Measurements from ENCODE around the gene SORL1.
A peak's percentile ranks its signal among the peaks of the same experiment; 100 is the strongest.

SORL1 gene

DNA sequence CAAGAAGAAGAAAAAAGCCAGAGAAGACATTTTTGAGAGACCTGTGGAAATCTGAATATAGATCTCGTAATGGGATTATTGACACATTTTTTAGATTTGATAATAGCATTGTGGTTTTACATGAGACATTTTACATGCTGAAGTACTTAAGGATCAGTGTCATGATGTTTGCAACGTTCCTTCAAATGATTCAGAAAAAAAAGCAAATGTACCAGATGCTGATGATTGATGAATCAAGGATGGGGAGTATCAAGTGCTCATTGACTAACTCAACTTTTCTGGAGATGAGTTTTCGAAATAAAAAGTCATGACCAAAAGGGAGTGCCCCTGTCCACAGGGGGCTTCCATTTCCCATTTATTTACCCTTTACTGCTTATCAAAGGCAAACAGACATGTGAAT lies 207.7 kb downstream of the SORL1 start:
- H3K27ac ChIP-seq (ENCODE audit: low read depth, low read length) = no peak overlapping the region
- H3K4me3 ChIP-seq (ENCODE audit: low read depth, low read length) = no peak overlapping the region
- H2AFZ ChIP-seq (ENCODE audit: low read length, unreplicated experiment) = no peak overlapping the region
- H3K36me3 ChIP-seq (ENCODE audit: insufficient read depth, low read length) = no peaks in the 10 kb centered on the region
- H3K79me2 ChIP-seq (ENCODE audit: control insufficient read depth, insufficient read depth, low read length, unreplicated experiment) = no peaks in the 10 kb centered on the region
- peaks cover 40% of the 10 kb centered on the region for H3K4me1 ChIP-seq (ENCODE audit: control insufficient read depth, insufficient read depth, low read length, unreplicated experiment)
- H3K27me3 ChIP-seq (ENCODE audit: insufficient read depth, low read length) = no peaks in the 10 kb centered on the region

DNA sequence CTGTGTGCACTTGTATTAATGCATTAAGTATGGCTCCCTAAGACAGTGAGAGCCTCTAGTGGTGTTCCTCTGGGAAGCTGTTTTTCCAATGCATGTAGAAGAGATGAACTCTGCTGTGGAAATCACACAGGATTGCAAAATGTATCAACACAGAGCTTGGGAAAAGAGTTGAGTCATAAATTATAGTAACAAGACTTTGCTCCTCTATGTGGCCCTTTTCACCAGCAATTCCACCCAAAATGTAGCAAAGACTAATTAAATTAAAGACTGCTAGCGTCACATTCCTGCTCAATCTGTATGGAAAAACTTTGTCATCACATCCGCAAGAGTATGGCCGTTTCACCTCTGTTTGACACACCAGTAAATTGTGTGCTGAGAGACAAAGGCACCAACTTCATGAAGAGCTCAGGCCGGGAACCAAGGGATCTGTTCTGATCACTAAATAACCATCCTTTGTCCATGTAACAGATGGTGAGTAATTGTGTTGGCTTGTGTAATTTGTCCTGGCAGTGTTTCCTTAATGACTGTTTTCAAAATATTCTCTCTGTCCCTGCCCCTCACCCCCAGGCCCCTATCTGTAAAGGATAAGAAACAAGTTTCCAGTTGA lies 209.9 kb downstream of the SORL1 start:
- peaks cover 28% of the 10 kb centered on the region for H3K4me1 ChIP-seq (ENCODE audit: control insufficient read depth, insufficient read depth, low read length, unreplicated experiment)
- no peaks in the 10 kb centered on the region for H3K27me3 ChIP-seq (ENCODE audit: insufficient read depth, low read length)
- peak overlapping the region; percentile 33 for H3K4me3 ChIP-seq (ENCODE audit: low read depth, low read length)
- H2AFZ ChIP-seq (ENCODE audit: low read length, unreplicated experiment) = peak overlapping the region; percentile 88
- no peaks in the 10 kb centered on the region for H3K36me3 ChIP-seq (ENCODE audit: insufficient read depth, low read length)
- H3K27ac ChIP-seq (ENCODE audit: low read depth, low read length) = peak overlapping the region; percentile 96
- no peaks in the 10 kb centered on the region for H3K79me2 ChIP-seq (ENCODE audit: control insufficient read depth, insufficient read depth, low read length, unreplicated experiment)

DNA sequence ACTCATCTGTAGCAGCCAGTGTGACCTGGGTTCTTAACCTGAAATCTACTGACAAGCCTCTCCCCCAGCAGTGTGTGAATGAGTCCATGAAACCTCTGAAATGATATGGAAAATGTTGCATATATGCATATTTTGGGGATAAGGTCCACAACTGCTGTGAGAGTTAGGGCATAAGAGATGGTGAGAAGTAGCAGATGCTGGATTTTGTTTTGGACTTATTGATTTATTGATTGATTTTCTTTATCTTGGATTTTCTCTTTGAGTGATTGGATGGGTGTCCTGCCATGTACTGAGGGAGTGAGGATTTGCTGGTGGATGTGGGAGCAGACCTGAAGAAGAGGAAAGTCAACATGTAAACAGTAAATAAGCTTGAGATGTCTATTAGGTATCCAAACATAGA lies 212.0 kb downstream of the SORL1 start:
- no peaks in the 10 kb centered on the region for H3K27me3 ChIP-seq (ENCODE audit: insufficient read depth, low read length)
- no peaks in the 10 kb centered on the region for H3K79me2 ChIP-seq (ENCODE audit: control insufficient read depth, insufficient read depth, low read length, unreplicated experiment)
- H3K27ac ChIP-seq (ENCODE audit: low read depth, low read length) = no peak overlapping the region
- no peak overlapping the region for H3K4me3 ChIP-seq (ENCODE audit: low read depth, low read length)
- H3K4me1 ChIP-seq (ENCODE audit: control insufficient read depth, insufficient read depth, low read length, unreplicated experiment) = peaks cover 25% of the 10 kb centered on the region
- H2AFZ ChIP-seq (ENCODE audit: low read length, unreplicated experiment) = no peak overlapping the region
- H3K36me3 ChIP-seq (ENCODE audit: insufficient read depth, low read length) = no peaks in the 10 kb centered on the region

DNA sequence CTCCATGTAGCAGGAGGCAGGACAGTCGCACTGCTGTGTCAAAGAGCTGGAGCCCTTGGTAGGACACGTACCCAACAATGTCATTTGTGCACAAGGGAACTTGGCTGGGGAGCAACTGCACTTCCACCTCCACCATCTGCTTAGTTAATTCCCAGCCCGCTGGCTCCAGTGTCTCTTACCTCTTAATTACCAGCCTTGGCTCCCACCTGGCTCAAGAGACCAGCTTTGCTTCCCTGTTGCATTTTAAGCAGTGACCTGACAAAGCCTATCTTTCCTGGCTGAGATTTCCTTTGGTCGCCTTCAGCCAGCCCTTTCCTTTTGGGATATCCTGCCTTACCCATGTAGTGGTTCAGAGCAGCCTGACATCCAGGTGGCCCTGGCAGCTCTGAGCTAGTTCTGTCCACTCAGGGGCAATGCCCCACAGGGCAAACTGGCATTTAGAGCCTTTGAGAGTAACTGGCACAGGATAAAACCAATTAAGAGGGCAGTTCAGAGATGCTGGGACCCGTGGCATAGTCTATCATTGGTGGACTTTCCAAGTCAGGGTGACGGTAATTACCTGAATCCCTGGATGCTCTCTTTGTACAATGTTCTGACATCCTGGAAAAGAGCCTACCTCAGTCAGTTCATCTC lies 213.2 kb downstream of the SORL1 start:
- no peaks in the 10 kb centered on the region for H3K79me2 ChIP-seq (ENCODE audit: control insufficient read depth, insufficient read depth, low read length, unreplicated experiment)

DNA sequence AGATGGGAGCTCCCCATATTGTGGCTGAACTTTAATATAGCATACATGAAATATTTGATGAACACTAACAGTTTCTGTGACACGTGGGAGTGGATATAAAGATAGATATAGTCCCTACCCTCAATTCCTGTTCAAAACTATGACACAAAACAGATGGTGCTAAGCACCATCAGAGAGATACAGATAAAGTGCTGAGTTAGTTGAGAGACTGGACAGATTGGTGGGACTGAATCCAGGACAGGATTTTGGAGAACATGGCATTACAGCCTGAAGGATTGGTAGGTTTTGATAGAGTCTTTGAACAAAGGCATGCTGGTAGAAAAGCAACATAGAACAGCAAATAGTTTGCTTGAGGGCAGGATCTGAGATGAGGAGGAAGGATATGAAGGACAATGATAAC lies 215.7 kb downstream of the SORL1 start:
- Histone ChIP-seq H3K27me3 (ENCODE audit: insufficient read depth, low read length) (no peaks in the 10 kb centered on the region), H3K4me1 (ENCODE audit: control insufficient read depth, insufficient read depth, low read length, unreplicated experiment) (peaks cover under 1% of the 10 kb centered on the region), H3K36me3 (ENCODE audit: insufficient read depth, low read length) (no peaks in the 10 kb centered on the region), H3K27ac (ENCODE audit: low read depth, low read length) (no peak overlapping the region), H3K4me3 (ENCODE audit: low read depth, low read length) (no peak overlapping the region), H3K79me2 (ENCODE audit: control insufficient read depth, insufficient read depth, low read length, unreplicated experiment) (no peaks in the 10 kb centered on the region), H2AFZ (ENCODE audit: low read length, unreplicated experiment) (no peak overlapping the region)

More for the DNA sequence above, 213.2 kb downstream of the SORL1 start:
- Histone ChIP-seq H3K36me3 (ENCODE audit: insufficient read depth, low read length) (no peaks in the 10 kb centered on the region), H3K27me3 (ENCODE audit: insufficient read depth, low read length) (no peaks in the 10 kb centered on the region), H3K4me3 (ENCODE audit: low read depth, low read length) (no peak overlapping the region), H3K27ac (ENCODE audit: low read depth, low read length) (no peak overlapping the region), H2AFZ (ENCODE audit: low read length, unreplicated experiment) (no peak overlapping the region), H3K4me1 (ENCODE audit: control insufficient read depth, insufficient read depth, low read length, unreplicated experiment) (peaks cover 24% of the 10 kb centered on the region)

DNA sequence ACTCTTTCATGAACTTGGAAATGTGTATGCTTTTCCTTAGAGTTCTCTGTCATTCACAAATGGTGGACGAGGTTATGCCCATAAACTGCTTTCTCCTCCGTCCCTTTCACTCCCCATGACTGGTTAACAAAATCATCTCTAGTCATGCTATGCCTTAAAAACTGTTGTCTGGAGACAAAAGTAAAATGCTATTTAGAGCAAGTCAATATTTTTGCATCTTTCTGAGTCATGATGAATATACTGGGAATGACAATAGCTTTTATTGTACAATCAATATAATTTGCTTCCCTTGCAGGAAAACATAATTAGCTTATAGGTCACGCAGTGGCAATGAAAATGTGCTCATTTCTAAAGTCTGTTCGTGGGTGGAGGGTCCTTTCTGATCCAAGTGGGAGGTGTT lies 217.3 kb downstream of the SORL1 start:
- Histone ChIP-seq H2AFZ (ENCODE audit: low read length, unreplicated experiment) (no peak overlapping the region), H3K27me3 (ENCODE audit: insufficient read depth, low read length) (no peaks in the 10 kb centered on the region), H3K36me3 (ENCODE audit: insufficient read depth, low read length) (no peaks in the 10 kb centered on the region), H3K4me1 (ENCODE audit: control insufficient read depth, insufficient read depth, low read length, unreplicated experiment) (no peaks in the 10 kb centered on the region), H3K27ac (ENCODE audit: low read depth, low read length) (no peak overlapping the region), H3K79me2 (ENCODE audit: control insufficient read depth, insufficient read depth, low read length, unreplicated experiment) (no peaks in the 10 kb centered on the region), H3K4me3 (ENCODE audit: low read depth, low read length) (no peak overlapping the region)

DNA sequence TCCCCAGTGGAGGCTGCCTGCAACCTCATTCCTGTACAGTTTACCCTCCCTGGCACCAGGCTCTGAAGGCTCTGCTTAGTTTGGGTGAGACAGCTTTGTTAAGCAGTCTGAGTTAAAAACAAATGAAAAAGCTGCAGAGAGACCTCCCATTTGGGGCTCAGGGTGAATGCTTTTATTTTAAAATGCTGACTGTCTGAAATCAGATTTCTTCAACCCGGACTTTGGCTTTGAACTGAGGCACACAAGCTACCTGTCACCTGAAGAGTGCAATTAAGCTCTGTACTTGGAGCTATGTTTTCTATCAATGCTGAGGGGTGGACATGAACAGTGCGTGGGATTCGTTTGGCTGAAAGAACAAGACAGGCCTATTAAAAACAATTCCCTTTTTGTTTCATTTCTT lies 218.2 kb downstream of the SORL1 start:
- Histone ChIP-seq H3K36me3 (ENCODE audit: insufficient read depth, low read length) (no peaks in the 10 kb centered on the region), H3K4me1 (ENCODE audit: control insufficient read depth, insufficient read depth, low read length, unreplicated experiment) (no peaks in the 10 kb centered on the region), H3K27ac (ENCODE audit: low read depth, low read length) (no peak overlapping the region), H3K79me2 (ENCODE audit: control insufficient read depth, insufficient read depth, low read length, unreplicated experiment) (no peaks in the 10 kb centered on the region), H3K27me3 (ENCODE audit: insufficient read depth, low read length) (no peaks in the 10 kb centered on the region), H3K4me3 (ENCODE audit: low read depth, low read length) (no peak overlapping the region), H2AFZ (ENCODE audit: low read length, unreplicated experiment) (no peak overlapping the region)

DNA sequence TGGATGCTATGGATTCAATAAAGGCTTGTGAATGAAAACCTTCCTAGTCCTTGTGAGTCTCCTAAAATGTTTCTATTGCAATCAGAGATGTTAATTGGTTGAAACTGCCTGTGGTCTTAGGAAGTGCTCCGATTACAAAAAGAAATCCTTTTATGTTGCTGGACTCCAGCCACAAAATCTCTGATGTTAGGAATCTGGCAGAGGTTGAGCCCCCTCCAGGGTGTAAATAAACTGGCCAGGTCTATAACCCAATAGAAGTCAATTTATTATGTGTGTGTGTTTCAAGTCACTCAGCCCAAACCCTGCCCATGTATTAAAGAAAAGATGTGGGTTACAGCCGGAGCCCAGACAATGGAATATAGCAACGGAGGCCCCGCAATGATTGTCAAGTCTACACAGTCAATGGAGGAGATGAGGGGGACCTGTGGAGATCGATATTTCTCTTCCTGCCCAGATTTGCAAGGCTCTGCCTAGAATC lies 218.7 kb downstream of the SORL1 start:
- no peak overlapping the region for H3K4me3 ChIP-seq (ENCODE audit: low read depth, low read length)
- no peak overlapping the region for H3K27ac ChIP-seq (ENCODE audit: low read depth, low read length)
- H2AFZ ChIP-seq (ENCODE audit: low read length, unreplicated experiment) = no peak overlapping the region
- no peaks in the 10 kb centered on the region for H3K36me3 ChIP-seq (ENCODE audit: insufficient read depth, low read length)
- no peaks in the 10 kb centered on the region for H3K4me1 ChIP-seq (ENCODE audit: control insufficient read depth, insufficient read depth, low read length, unreplicated experiment)
- H3K27me3 ChIP-seq (ENCODE audit: insufficient read depth, low read length) = no peaks in the 10 kb centered on the region
- H3K79me2 ChIP-seq (ENCODE audit: control insufficient read depth, insufficient read depth, low read length, unreplicated experiment) = no peaks in the 10 kb centered on the region

DNA sequence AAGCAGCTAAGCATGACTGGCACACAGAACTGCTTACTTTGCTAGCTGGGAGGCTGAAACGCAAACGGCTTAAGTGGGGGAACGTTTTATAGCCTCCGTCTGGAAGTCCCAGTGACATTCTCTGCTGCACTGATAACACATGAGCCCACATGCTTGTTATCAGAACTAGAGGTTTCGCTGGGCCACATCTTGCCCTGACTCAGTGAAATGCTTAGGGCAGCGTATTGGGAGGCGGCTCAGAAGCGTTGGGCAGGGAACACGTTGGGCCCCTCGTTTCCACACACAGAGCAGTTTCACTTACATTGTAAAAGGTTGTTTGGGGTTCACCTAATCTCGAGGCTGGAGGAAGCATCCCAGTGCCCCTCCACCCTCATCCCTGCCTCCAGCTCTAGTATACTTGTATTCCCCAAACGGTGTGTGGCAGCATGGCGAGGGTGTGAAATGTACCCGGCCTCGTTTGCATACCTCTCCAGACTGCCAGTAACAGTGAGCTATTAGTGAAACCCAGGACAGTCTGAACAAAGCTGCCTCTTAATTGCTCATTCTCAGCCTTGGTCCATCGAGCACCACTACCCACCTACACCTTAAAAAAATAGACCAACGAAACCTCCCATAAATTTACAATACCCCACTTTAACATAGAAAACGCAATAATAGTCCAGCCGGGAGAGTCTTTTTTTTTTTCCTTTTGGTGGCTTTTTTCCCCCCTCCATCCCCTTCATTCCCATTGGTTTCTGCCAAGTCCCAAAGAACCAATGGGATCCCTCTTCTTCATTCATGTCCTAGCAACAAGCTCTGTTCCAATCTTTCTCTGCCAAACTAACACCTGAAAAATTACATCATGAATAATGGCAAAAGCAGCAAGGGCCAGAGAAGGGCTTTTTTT lies 219.4 kb downstream of the SORL1 start:
- Histone ChIP-seq H3K36me3 (ENCODE audit: insufficient read depth, low read length) (no peaks in the 10 kb centered on the region), H2AFZ (ENCODE audit: low read length, unreplicated experiment) (no peak overlapping the region)

DNA sequence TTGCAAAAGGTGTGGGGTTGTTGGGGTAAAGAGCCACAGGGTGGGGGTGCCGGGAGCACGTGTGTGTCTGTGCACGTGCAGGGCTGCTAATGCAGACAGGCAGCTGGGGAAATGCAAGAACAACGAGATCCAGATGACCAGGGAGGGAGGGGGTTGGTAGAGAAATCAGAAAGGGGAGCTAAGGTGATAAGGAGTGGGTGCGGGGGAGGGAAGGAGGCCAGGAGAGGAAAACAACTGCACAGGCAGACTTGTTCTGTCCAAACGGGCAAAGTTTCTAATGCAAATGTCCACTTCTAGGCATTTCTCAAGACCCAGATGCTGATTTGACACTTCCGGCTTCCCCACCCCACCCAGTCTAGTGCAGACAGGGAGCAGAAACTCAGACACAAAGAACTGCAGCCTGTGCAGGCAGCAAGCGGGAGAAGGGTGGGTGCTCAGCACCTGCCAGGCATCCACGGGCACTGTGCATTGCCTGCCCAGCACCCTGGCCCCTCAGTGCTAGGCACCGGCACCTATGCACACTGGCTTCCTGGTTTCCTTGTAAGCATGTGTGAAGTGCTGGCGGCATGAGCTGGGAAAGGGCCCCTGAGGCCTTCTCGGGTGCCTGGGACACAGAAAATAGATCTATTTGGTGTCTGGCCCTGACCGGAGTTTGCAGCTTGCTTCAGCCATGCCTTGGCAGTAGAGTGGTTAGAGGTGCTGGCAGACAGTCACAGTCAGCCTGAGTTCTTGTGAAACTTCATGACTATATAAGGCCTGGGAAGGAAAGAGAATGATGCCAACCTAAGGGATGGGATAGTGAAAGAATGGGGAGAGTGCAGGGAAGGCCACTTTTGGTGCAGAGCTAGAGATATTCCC lies 220.7 kb downstream of the SORL1 start:
- Histone ChIP-seq H3K4me1 (ENCODE audit: control insufficient read depth, insufficient read depth, low read length, unreplicated experiment) (no peaks in the 10 kb centered on the region), H3K79me2 (ENCODE audit: control insufficient read depth, insufficient read depth, low read length, unreplicated experiment) (no peaks in the 10 kb centered on the region), H3K27ac (ENCODE audit: low read depth, low read length) (no peak overlapping the region), H3K27me3 (ENCODE audit: insufficient read depth, low read length) (no peaks in the 10 kb centered on the region), H2AFZ (ENCODE audit: low read length, unreplicated experiment) (no peak overlapping the region), H3K36me3 (ENCODE audit: insufficient read depth, low read length) (no peaks in the 10 kb centered on the region), H3K4me3 (ENCODE audit: low read depth, low read length) (no peak overlapping the region)

More for the DNA sequence above, 219.4 kb downstream of the SORL1 start:
- no peaks in the 10 kb centered on the region for H3K79me2 ChIP-seq (ENCODE audit: control insufficient read depth, insufficient read depth, low read length, unreplicated experiment)
- no peak overlapping the region for H3K4me3 ChIP-seq (ENCODE audit: low read depth, low read length)
- no peaks in the 10 kb centered on the region for H3K27me3 ChIP-seq (ENCODE audit: insufficient read depth, low read length)
- H3K4me1 ChIP-seq (ENCODE audit: control insufficient read depth, insufficient read depth, low read length, unreplicated experiment) = no peaks in the 10 kb centered on the region
- H3K27ac ChIP-seq (ENCODE audit: low read depth, low read length) = no peak overlapping the region
